Right lung (tissue), 5 donors: ENCODE data around the gene PRKCQ. TPM values are rescaled to one million over a fixed set of nuclear protein-coding genes. Genes with fewer than 3 reads are reported as not detected.
"Not testable (repeated sequence)": the region's sequence is repeated elsewhere in the genome, so short reads cannot be mapped to it uniquely, and the experiment has no call there.

ENCODE experiments used
- DNase-seq, 2 donors: peaks; one replicate each; pipeline ENCODE4 v3.0.0-alpha.2; 2013
- polyA plus RNA-seq, 5 donors: library from polyadenylated mRNA; unstranded; fragments of 120-200 nt; gene quantifications; one replicate each; pipeline versions ENCODE4 v1.2.1 to v1.2.3, GENCODE V29; 2013; ENCODE audit warnings: inconsistent platforms in 1 of 5, low replicate concordance in 1 of 5; ENCODE audit not compliant: insufficient read length in 5 of 5, insufficient read depth in 1 of 5

Gene PRKCQ
- polyA plus RNA-seq, 5 donors: 5.3 to 6.9 (median 6.2) TPM

DNA sequence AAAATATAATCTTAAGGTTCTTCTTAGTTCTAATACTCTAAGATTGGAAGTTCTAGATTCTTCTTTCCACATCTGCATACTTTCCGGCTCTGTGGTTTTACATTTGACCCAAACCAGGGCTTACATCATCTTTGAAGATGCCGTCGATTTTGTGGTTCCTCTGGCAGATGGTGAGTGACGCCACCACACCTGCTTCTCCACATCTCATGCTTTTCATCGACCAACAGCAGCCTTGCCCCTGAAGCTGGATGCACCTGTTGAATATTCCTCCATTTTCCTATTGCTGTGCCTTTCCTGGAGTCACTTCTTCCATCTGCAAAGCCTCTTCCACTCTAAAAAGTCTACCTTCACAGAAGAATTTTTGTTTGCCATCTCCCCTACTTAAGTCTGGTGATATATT, 121.3 kb downstream of the PRKCQ start:
- DNase-seq: no peak

DNA sequence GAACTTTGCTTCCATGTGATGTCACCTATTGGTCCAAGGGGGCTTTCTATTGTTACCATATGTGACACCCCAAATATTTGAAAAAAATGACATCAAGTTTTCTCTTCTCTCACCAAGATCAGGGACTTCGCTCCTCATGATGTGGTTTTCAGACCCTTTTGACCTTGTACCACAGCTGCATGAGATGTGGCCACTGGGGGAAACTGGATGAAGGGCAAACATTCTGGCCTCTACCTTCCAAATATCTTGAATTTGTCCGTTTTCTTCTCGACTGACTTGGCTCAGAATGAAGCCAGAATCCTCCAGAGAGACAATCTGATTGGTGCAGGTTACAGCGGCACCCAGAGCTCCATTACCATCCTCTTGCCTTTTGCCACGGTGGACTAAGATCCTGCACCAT, 122.7 kb downstream of the PRKCQ start:
- no peak for DNase-seq

DNA sequence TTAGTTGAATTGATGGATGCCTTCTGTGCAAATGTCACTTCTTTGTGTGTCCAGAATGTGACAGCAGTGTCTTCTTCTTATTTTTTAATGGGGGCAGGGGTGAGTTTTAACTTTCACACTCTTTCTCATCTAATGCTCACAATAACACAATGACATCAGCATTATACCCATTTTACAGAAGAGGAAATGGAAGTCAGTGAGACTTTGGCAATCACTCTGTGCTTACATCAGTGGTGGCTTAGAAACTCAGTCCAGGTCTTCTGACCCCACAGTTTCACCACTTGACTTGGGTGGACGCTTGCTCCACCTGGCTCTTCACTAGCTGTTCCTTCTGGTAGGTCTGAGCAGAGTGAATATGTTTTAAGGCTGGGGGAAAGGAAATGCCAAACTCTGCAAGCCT, 124.0 kb downstream of the PRKCQ start:
- no peak for DNase-seq

DNA sequence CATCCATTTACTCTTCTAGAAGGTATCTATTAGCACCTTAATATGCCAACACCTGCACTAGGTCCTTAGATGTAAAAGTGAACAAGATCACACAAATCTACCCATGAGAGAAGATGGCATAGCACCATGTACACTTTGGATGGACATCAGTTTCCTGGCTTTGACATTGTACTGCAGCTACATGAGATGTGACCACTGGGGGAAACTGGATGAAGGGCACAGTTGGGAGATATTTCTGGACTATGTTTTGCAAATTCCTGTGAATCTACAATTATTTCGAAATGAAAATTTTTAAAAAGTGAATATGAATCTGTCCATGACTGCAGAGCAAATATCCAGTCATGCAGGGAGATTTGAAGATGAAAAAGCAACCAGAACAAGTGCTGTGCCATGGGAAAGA, 124.5 kb downstream of the PRKCQ start:
- no peak for DNase-seq

DNA sequence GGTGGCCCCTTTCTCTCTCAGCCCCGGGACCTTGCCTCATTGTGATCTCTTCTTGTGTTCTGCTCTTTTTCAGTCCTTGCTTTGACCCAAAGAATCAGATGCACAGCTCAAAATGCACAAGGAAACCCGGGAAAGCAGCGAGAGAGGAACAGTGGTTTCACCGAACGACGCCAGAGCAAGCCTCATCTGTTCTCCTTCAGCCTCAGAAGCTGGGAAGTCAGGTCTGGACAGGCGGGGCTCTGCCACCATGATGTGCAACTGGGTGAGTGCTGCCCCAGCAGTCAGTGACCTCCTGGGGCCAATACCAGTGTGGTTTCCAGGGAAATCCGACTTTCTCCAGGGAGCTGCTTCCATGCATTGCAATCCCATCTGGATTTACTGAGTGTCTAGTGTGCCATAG, 133.4 kb downstream of the PRKCQ start:
- no peak for DNase-seq

DNA sequence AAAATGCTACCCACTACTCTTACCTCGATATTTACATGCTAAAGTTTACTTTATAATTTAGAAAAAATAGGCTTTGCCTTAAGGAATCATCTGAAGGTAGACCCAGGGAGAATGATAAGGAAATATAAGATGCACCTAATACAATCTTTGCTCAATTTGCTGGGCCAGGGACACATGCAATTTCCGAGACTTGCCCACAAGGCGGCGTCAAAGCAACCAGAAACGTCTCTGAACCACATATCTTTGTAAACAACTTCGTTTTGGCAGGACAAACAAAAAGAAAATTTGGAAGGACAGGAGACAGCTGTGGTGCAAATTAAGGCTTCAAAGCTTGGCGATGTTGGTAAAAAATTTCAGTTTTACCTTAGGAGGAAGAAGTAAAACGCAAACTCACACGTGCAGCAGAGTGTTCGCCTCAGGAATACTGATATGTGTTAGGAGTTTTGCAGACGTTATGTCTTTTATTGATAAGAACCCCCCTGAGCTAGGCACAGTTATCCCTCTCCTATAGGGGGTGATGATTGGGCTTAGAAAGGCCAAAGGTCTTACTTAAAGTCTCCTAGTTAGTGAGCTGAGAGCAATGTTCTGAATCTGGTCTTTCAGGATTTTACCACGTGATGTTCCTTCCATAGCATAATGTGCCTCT, 134.3 kb downstream of the PRKCQ start:
- DNase-seq: peak; percentile 35 to 51

DNA sequence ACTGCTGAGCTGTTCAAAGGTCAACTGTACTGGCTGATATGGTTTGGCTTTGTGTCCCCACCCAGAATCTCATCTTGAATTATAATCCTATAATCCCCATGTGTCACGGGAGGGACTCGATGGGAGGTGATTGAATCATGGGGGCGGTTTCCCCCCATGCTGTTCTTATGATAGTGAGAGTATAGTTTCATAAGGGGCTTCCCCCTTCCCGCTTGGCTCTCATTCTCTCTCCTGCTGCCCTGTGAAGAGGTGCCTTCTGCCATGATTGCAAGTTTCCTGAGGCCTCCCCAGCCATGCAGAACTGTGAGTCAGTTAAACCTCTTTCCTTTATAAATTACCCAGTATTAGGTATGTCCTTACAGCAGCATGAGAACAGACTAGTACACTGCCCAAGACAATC, 140.2 kb downstream of the PRKCQ start:
- DNase-seq: not testable (repeated sequence)

DNA sequence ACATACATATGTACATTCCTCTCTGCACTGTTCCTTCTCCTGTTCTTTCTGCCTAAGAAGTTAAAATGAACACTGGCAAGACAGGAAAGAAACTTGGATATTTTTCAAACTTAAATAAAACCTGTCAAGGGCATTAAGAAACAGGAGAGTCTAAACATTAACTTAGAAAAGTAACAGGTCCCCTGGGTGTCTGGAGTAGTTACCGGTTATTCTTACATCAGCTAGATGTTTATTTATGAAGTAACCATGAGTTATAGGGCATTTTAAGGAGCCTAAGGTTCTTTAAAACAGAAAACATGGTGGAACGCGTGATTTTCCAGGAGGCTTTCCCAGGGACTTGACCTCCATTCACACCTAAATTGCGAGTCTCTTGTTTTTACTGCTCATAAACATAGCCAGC, 148.2 kb downstream of the PRKCQ start:
- no peak for DNase-seq

DNA sequence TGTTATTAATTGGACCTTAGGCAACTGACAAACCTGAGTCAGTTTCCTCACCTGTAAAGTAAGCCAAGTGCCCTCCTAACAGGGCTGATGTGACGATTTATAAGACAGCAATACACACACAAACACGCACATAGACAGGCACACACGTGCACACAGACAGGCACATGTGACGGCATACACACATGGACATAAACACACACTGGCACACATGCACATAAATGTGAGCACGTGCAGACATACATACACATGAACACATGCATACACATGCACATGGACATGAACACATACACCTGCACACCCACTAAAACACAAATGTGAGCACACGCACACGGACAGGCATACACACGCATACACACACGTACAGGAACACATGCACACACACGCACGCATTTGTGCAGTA, 148.9 kb downstream of the PRKCQ start:
- DNase-seq: no peak

DNA sequence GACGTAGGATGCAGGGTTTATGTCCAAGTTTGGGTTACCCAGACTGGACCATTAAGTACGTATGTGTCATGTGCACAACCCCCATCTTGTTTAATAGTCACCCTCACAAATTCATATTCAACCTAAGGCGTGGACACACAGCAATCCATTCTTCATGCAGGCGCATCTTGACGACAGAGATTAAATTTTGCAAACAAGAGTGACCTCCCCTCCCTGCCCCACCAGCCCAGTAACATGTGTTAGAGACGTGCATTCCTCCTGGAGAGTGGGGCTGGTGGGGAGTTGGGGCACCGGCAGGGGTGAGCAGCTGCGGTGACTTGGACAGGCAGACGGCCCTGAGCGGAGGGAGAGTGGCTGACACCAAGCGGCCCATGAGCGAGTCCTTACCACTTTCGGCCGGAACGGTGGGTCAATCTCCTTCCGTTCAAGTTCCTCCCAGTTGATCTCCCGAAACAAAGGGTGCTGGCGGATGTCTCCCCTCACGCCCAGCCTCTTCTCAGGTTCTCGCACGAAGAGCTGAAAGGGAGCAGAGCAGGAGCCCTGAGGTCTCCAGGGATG, 149.6 kb downstream of the PRKCQ start:
- no peak for DNase-seq

DNA sequence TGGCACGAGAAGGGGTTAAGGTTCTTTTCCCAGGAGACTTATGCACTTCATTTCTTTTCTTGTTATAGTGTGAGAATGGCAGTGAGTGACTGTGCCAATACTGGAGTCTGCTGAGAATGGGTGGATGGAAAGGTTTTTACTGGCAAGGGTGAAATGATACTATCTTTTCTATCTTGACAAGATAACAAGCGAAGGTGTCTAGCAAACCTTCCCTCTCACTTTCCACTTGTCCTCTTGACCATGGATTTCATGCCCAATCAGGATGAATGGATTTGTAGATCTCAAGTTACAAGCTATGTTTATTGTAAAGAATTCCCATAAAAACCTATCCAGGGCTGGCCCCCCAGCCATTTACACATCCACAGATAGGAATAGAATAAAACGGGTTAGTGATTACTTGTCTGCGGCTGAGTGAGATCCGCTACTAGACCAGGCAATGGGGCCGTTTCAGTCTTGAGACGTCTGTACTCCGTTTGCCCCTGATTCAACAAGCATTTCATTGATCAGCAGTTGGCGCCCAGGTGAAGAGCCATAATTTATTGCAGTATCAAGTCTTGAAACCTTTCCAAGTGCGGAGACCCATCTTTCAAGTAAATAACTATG, 152.6 kb downstream of the PRKCQ start:
- no peak for DNase-seq

DNA sequence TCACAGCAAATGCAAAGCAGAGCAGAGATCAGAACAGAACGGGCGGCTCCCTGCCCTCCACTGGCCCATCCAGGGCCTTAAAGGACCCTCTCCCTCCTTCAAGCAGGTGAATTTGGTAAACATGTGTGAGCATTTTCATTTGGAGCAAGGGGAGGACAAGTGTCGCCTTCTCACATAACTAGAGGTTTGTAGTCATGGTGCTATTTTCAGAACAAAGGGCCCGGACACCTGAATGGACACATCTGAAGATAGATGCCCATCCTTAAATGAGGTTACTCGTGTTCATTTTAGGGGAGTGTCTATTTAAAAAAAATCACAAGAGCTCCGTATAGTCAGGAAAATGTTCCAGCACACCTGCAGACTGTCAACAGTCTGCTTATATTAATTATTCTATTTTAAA, 153.8 kb downstream of the PRKCQ start:
- DNase-seq: no peak

DNA sequence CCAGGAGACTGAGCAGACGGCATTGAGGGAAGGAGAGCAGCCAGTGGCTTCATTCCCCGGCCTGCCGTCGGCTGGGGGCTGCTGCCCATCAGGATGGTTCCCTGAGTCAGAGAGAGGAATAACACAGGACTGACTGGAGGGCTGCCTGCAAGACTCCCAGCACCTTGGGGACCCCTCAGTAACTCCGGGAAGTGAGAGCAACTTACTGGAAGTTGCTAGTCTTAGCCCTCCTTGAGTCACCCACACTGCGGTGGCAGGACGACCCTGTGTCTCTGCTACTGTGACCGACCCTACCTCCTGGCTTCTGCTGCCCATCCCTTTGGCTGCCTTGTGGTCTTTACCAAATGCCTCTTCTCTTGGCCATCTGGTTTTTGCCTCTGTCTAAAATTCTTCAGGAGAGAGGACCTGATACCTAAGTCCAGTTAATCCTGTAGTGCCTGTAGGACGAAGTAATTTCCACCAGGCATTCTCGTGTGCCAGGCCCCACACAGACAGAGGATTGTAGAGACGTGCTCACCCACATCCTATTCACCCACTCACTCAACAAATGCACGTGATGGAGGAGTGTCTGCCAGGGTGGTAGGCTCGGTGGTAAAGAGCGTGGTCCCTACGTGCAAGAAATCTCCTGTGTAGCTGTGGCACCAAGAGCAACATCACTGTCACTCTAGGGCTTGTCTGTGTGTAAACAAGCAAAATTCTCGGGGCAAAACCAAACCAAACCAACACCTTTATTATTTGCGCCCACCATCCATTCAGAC, 156.5 kb downstream of the PRKCQ start:
- DNase-seq: no peak

DNA sequence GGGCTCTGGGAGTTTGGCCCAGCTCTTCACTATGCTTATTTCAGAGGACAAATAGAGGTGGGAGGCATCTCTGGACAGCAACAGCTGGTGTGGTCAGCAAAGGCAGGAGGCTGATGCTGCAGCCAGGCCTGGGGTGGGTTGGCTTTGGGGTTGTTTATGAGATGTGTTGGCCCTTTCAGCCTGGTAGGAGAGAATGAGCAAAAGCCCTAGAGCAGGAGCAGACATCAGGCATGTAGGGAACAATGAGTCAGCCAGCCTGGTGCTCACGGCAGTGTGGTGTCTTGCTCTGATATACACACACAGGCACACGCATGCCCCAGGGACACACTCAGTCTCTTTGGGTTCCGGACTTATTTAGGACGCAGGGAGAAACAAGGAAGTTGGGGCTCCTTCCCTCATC, 157.1 kb downstream of the PRKCQ start:
- no peak for DNase-seq

DNA sequence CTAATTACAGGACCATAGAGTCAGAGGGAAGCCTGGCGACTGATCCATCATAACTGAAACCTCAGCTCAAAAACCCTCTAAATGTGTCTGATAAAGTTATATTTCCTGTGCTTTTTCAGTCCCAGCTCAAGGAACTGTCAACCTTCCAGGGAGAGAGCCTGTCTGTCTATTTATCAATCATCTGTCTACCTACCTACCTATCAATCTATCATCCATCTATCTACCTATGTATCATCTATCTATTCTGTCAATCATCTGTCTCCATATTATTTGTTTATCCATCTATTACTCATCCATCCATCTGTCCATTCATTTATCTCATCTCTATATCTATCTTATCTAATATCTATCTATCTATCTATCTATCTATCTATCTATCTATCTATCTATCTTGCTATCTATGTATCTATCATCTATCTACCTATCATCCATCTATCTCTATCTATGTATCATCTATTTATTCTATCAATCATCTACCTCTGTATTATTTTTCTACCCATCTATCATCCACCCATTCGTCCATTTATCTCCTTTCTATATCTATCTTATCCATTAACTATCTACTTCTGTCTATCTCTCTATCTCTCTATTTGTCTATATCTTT, 161.4 kb downstream of the PRKCQ start:
- no peak for DNase-seq

DNA sequence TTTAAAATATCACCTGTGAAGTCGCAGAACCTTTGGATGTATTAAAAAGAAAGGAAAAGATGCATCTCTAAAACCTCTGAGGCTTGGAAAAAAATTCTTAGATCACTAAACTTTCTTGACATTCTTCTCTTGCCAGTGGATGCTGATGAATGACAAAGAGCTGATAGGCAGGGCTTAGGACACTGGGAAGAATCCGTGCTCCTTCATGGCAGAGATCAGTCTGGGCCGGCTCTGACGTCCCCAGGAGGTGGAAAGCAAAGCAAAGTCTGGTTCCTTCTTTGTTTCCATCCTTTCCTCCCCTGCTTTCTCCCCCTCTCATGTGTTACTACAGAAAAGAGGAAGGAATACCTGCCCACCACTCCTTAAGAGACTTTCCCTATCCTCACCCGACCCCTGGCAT, 161.9 kb downstream of the PRKCQ start:
- DNase-seq: no peak

DNA sequence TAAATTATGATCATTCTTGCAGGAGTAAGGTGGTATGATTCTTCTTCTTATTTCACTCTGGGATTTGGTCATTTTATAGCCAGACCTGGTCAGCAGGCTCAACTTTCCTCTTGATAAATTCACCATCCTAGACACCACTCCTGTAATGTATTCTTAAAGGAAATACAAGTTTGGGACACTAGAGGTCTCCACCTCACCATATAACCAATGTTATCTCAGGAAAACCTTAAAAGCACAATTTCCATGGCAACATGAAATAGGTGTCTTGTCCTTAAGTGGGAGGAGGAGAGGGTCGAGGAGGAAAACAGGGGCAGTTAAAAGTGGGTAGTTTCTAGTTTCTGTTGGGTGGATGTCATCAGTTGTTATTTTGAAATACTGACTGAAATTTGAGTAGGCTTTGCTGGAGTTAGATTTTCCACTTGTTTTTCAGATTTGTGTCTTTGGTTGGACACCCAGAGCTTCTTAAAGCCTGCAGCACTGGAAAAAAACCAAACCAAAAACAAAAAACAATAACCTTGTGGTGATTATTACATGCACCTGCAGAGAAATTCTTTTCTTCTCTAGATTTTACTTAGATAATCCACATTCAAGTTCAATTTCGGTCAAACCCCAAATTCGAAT, 163.1 kb downstream of the PRKCQ start:
- peak; percentile 44 to 55 for DNase-seq

DNA sequence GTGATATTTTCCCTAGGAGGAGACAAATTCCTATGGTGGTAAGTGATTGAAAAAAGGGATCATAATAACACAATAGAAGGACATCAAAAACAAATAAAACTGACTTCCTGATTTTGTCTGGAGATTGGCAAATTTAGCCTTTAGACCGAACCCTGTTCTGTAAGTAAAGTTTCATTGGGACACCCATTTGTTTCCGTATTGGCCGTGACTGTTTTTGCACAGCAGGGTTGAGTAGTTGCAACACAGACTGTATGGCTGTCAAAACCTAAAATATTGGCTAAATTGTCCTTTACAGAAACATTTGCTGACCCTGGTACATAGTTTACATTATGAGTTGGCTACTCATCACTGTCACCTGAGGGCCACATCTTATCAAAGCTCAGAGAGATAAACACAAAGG, 168.6 kb downstream of the PRKCQ start:
- peak in 1 of 2 donors; percentile 25 for DNase-seq

DNA sequence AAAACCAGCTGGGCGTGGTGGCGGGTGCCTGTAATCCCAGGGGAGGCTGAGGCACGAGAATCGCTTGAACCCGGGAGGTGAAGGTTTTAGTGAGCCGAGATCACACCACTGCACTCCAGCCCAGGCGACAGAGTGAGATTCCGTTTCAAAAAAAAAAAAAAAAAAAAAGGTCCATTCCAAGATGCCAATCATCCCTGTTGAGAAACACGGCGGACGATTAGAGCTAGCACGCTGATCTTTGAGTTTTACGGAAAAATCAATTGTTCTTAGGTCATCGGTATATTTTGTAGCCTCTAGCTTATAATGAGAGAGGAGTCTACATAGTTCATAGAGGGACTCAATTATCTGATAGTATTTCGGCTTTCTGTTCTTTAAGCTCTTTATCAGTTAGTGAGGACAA, 169.2 kb downstream of the PRKCQ start:
- no peak for DNase-seq

DNA sequence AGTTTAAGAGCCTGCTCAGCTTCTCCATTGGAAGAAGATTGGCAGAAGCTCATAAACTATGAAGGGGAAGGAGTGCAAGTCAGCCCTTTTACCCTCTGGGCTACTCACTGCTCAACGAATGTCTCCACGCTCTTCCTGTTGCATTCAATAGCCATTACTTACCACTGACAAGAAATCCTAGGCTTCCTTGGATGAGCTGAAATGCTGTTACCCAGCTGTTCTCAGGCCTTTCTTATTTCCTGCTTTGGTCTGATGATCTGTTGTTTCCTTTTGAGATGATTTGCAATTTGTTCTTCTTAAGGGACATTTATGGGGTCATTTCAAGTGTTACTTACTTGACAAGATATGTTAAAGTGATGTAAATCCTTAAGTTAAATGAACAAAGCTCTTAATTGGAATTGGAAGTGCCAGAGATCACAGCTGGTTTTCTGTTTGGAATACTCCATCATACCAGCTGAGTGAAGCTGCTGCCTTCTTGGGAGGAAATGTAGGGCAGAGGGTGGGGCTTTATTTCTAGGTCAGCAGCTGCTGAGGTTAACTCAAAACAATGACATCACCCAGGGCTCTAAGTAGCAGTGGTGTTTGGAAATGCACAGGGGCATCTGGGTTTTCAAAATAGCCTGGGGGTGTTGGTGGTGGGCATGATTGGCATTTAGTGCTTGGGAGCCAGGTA, 170.0 kb downstream of the PRKCQ start:
- peak; percentile 92 to 95 for DNase-seq

DNA sequence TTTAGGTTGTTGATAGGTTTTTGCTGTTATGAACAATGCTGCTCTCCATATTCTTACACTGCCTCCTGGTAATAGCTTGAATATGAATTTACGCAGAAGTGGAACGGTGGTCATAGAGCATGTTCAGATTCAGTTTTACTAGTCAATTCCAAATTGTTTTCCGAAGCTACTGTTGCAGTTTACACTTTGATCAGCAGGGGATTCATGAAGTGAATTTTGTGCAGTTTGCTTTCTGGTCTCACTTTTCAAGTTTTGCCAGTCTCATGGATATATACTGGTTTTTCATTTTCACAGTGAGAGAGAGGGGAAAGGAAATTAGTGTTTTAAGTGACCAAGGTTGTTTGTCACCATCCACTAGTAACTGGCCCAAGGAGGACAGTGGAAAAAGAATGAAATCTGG, 171.3 kb downstream of the PRKCQ start:
- no peak for DNase-seq
